Epithelial cell of umbilical artery (primary cell): Measurements from ENCODE around the gene DLGAP1. TPM values are rescaled to one million over a fixed set of nuclear protein-coding genes. Genes with fewer than 3 reads are reported as not detected.

ENCODE experiments used
- total RNA-seq: library from RNA; depleted of rRNA; stranded (reverse); fragments of >200 nt; gene quantifications from 2 replicates; pipeline ENCODE4 v1.2.3, GENCODE V29; 2014

The DLGAP1 gene
- not detected in 2 replicates for total RNA-seq

GRCh38 chr18:4455113-4455811 is at the start of gene DLGAP1:
Gene DLGAP1, minus strand, starts transcription at chr18:4455307.

DNA sequence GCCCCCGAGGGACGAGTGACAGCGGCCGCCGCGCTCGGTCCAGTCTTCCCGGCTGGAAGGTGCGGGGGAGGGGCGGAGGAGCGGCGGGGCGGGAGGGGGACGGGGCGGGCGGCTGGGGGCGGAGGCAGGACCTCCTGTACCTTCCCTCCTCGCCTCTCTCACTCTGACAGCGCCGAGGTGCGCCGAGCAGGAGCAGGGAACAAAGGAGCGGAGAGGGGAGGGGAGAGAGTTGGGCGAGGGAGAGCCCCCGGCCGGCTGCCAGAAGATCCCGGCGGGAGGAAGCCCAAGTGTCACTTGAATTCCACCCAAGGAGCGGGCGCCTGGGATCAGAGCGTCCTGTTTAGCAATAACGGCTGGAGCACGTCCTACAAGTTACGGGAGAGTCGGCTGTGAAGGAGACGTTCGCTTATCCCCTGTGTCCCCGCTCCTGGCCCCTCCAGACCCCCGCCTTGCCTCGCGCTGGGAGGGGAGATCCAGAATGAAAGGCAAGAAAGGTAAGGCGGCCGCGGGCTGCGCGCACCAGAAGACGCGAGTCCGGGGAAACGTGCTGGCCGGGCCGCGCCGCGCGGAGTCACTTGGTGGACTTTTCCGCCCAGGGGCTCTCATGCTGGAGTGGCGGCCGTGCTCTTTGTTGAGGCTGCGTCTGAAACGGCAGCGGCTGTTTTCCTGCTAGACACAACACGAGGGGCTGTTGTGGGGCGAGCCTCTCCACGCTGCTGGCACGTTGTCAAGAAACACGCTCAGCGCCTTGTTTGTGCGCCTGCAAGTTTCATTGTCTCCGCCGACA is 1004.9 kb downstream of the DLGAP1 start, which contains the start of gene TGIF1:
Gene TGIF1, plus strand, starts transcription at position 161 of the 787 bp plus-strand sequence. Its CDS starts 318 bp downstream, at position 479.

